ENCODE measurements around the gene SULT4A1. TPM values are rescaled to one million over a fixed set of nuclear protein-coding genes. Genes with fewer than 3 reads are reported as not detected.

Gene SULT4A1
- 8.4 TPM for total RNA-seq (2021; ENCODE audit: unreplicated experiment)
- polyA plus RNA-seq (2012), result 5.7 and 6.8 TPM in 2 replicates
- percentile 61 among the genes with signal in this experiment for Bru-seq, nascent RNA
- percentile 60 among the genes with signal in this experiment for BruChase-seq, experiment 1, labeled RNA remaining after a 6-hour chase
- percentile 69 among the genes with signal in this experiment for BruChase-seq, experiment 2, labeled RNA remaining after a 2-hour chase
- long read RNA-seq, partial matches to known transcripts, result 3 of 14 reads
- long read RNA-seq, other reads (novel, unspliced or antisense), result 8 of 14 reads

- RAD21 ChIA-PET (ENCODE audit: low non-redundant PET in 1 of 2, low total read pairs in 2 of 2, uncharacterized antibody in 2 of 2, unreplicated experiment in 2 of 2), result no interaction called here
Measured at GRCh38 chr22:43862074-43862881, at the start of gene SULT4A1. Gene SULT4A1, minus strand, starts transcription at chr22:43862513. Its CDS starts 131 bp downstream, at chr22:43862382.

More at GRCh38 chr22:43862074-43862881, at the start of gene SULT4A1:
- Histone ChIP-seq H3K9ac (ENCODE audit: low read length) (peak within 1 kb of the TSS; percentile 42), H2AFZ (ENCODE audit: low read depth, low read length, poor library complexity, severe bottlenecking) (no peak within 1 kb of the TSS), H3K27ac (ENCODE audit: low read depth, low read length) (peak within 1 kb of the TSS; percentile 59; the same call in 1 of the 2 replicates), H4K20me1 (ENCODE audit: insufficient read depth) (no peaks in the 10 kb centered on the region), H3K4me3 (replicated peaks in 1 of 2; ENCODE audit: low read depth in 1 of 2, low read length in 2 of 2) (peak within 1 kb of the TSS; percentile 44 to 55), H3K4me1 (ENCODE audit: control insufficient read depth in 1 of 2, insufficient read depth in 2 of 2, low read length in 2 of 2) (peaks cover 0 to 12% of the 10 kb centered on the region in 2 experiments; a peak in 2 of 4 replicates), H3K36me3 (ENCODE audit: control insufficient read depth in 1 of 2, insufficient read depth in 2 of 2, low read length in 2 of 2) (no peaks in the 10 kb centered on the region), H3K4me2 (ENCODE audit: low read length) (peak within 1 kb of the TSS; percentile 65), H3K9me2 (ENCODE audit: insufficient read depth) (no peaks in the 10 kb centered on the region), H3K9me3 (ENCODE audit: control insufficient read depth in 1 of 2, insufficient read depth in 1 of 2, low read depth in 1 of 2, low read length in 2 of 2) (peaks cover 0 to under 1% of the 10 kb centered on the region in 2 experiments; a peak in 1 of 4 replicates), H3K27me3 (ENCODE audit: insufficient read depth, low read length) (peaks cover 24% of the 10 kb centered on the region), H3K79me2 (ENCODE audit: insufficient read depth, low read length) (peaks cover 42% of the 10 kb centered on the region)
- intact Hi-C loops (cut with micrococcal nuclease), result no loop called here
- TF ChIP-seq JUND (IDR thresholded peaks at IDR 0.05) (no peak), MAX (IDR thresholded peaks at IDR 0.05) (peak; percentile 33; the same call in 1 of the 2 replicates), YY1 (IDR thresholded peaks at IDR 0.05; ENCODE audit: extremely low read depth, insufficient replicate concordance, low read depth, low read length) (no peak), REST (IDR thresholded peaks at IDR 0.05; ENCODE audit: low read depth) (no peak)
- ATAC-seq (peak; percentile 75), DNase-seq (ENCODE audit: low read depth, low spot score) (peak; percentile 19)
- CTCF ChIA-PET, result interaction anchor here (1.4 kb wide), 1 partner anchor 21 kb away, joined by 4 read pairs; no protein-coding TSS in a partner anchor
- no TSS peak for BruUV-seq (replicated peaks)
- POLR2A ChIA-PET, result no interaction called here

Measured in HCT116 (cell line).